DND-41 (cell line): Measurements from ENCODE around the gene TP53I11.

ENCODE experiments used
- ATAC-seq: fragments of 200-7000 bp; cut with Tn5 transposase; 3 replicates; pipeline ENCODE4 v1.9.1; 2021; ENCODE audit warnings: low read depth; ENCODE audit not compliant: insufficient read depth
- DNase-seq: peaks from one replicate; pipeline ENCODE4 v3.0.0-alpha.2; 2020
- H2AFZ ChIP-seq: 2 replicates; pipeline ENCODE4 v1.6.0; 2012; ENCODE audit warnings: low read depth, low read length
- H3K27ac ChIP-seq: 2 replicates; pipeline ENCODE4 v1.5.1; 2012; ENCODE audit warnings: low read length, inconsistent platforms
- H3K27me3 ChIP-seq: fragments of 200-600 bp; sonication (generic); 2 replicates; pipeline ENCODE4 v1.6.0; 2012; ENCODE audit warnings: low read length, mild to moderate bottlenecking, inconsistent platforms; ENCODE audit not compliant: insufficient read depth, poor library complexity
- H3K36me3 ChIP-seq: 2 replicates; pipeline ENCODE4 v1.5.1; 2012; ENCODE audit warnings: low read length, inconsistent platforms; ENCODE audit not compliant: insufficient read depth
- H3K4me1 ChIP-seq: 2 replicates; pipeline ENCODE4 v1.5.1; 2012; ENCODE audit warnings: mild to moderate bottlenecking, low read length; ENCODE audit not compliant: insufficient read depth
- H3K4me2 ChIP-seq: 2 replicates; pipeline ENCODE4 v1.6.0; 2012; ENCODE audit warnings: mild to moderate bottlenecking, moderate library complexity, low read length, inconsistent platforms; ENCODE audit not compliant: insufficient read depth
- H3K4me3 ChIP-seq, 2 experiments: fragments of 200-600 bp in 1 of 2; shearing (Covaris generic) in 1 of 2; 2 replicates each; pipeline ENCODE4 v1.5.1; 2012 to 2016; ENCODE audit warnings: inconsistent platforms in 2 of 2, low read length in 2 of 2, mild to moderate bottlenecking in 2 of 2, low read depth in 1 of 2, moderate library complexity in 1 of 2
- H3K79me2 ChIP-seq: 2 replicates; pipeline ENCODE4 v1.6.0; 2012; ENCODE audit warnings: low read length, inconsistent platforms; ENCODE audit not compliant: insufficient read depth
- H3K9ac ChIP-seq: 2 replicates; pipeline ENCODE4 v1.6.0; 2012; ENCODE audit warnings: low read depth, mild to moderate bottlenecking, inconsistent platforms, low read length, moderate library complexity
- H3K9me3 ChIP-seq: 2 replicates; pipeline ENCODE4 v1.5.1; 2012; ENCODE audit warnings: low read length, moderate library complexity, mild to moderate bottlenecking, inconsistent platforms; ENCODE audit not compliant: insufficient read depth, severe bottlenecking
- H4K20me1 ChIP-seq: 2 replicates; pipeline ENCODE4 v1.6.0; 2012; ENCODE audit warnings: low read length; ENCODE audit not compliant: insufficient read depth
- CTCF ChIP-seq: IDR thresholded peaks from 2 replicates; pipeline ENCODE4 v1.5.1; 2012; ENCODE audit warnings: borderline replicate concordance, low read length, moderate library complexity, mild to moderate bottlenecking; ENCODE audit not compliant: poor library complexity, severe bottlenecking; ENCODE audit errors: extremely low read depth
- EZH2 ChIP-seq: IDR thresholded peaks from 3 replicates; pipeline ENCODE4 v1.6.1; 2012; ENCODE audit warnings: borderline replicate concordance, low read depth, mild to moderate bottlenecking, moderate library complexity, low read length, inconsistent platforms; ENCODE audit not compliant: severe bottlenecking

Gene TP53I11

GRCh38 chr11:44940404-44940803 is 10.3 kb downstream of the TP53I11 start:
- H2AFZ ChIP-seq: no peak overlapping the region
- no peaks in the 10 kb centered on the region for H3K36me3 ChIP-seq
- H3K4me2 ChIP-seq: no peak overlapping the region
- no peaks in the 10 kb centered on the region for H3K9me3 ChIP-seq
- no peaks in the 10 kb centered on the region for H3K79me2 ChIP-seq
- TF ChIP-seq EZH2: no peak
- TF ChIP-seq CTCF: no peak
- no peaks in the 10 kb centered on the region for H3K4me1 ChIP-seq
- no peaks in the 10 kb centered on the region for H3K27me3 ChIP-seq
- no peak overlapping the region for H3K4me3 ChIP-seq
- peaks cover 16% of the 10 kb centered on the region for H4K20me1 ChIP-seq
- H3K27ac ChIP-seq: no peak overlapping the region
- ATAC-seq (no peak), DNase-seq (no peak)
- H3K9ac ChIP-seq: no peak overlapping the region

- Histone ChIP-seq H3K4me2 (no peak overlapping the region), H3K36me3 (no peaks in the 10 kb centered on the region), H3K27me3 (no peaks in the 10 kb centered on the region), H3K4me3 (no peak overlapping the region), H2AFZ (no peak overlapping the region), H3K4me1 (no peaks in the 10 kb centered on the region), H3K9ac (no peak overlapping the region), H3K27ac (no peak overlapping the region), H4K20me1 (peaks cover 16% of the 10 kb centered on the region), H3K79me2 (no peaks in the 10 kb centered on the region), H3K9me3 (no peaks in the 10 kb centered on the region)
- DNase-seq (no peak), ATAC-seq (no peak)
- TF ChIP-seq EZH2 (no peak), CTCF (peak; percentile 28)
Observed at GRCh38 chr11:44939673-44940395, 10.8 kb downstream of the TP53I11 start.

GRCh38 chr11:44938066-44938691 is 12.5 kb downstream of the TP53I11 start:
- Histone ChIP-seq H3K27ac (no peak overlapping the region), H4K20me1 (peaks cover 12% of the 10 kb centered on the region), H2AFZ (no peak overlapping the region), H3K4me1 (no peaks in the 10 kb centered on the region), H3K36me3 (no peaks in the 10 kb centered on the region), H3K4me3 (no peak overlapping the region), H3K4me2 (no peak overlapping the region), H3K79me2 (no peaks in the 10 kb centered on the region), H3K27me3 (no peaks in the 10 kb centered on the region), H3K9ac (no peak overlapping the region), H3K9me3 (no peaks in the 10 kb centered on the region)
- ATAC-seq: no peak
- TF ChIP-seq CTCF (no peak), EZH2 (no peak)
- no peak for DNase-seq
